Measurements from ENCODE around the gene VSTM4. TPM values are rescaled to one million over a fixed set of nuclear protein-coding genes. Genes with fewer than 3 reads are reported as not detected.

The VSTM4 gene
- total and polyA plus RNA-seq, 4 donors, result 2.9 to 49.4 (median 7.2) TPM

GRCh38 chr10:49135575-49136313 is 20.4 kb upstream of the VSTM4 start:
- no peaks in the 10 kb centered on the region for H3K36me3 ChIP-seq (ENCODE audit: control insufficient read depth in 4 of 4, insufficient read depth in 4 of 4, low read length in 4 of 4)
- 45 to 50% methylated on average over 9 of the region's 9 CpGs for WGBS, 2 donors
- H3K9ac ChIP-seq (ENCODE audit: insufficient read depth in 1 of 2, low read length in 2 of 2), result peak overlapping the region in 1 of 2 donors; percentile 14
- DNase-seq (peak; percentile 53 to 96 (median 92)), ATAC-seq (ENCODE audit: insufficient read depth, low FRiP score) (no peak)
- H3K4me1 ChIP-seq (ENCODE audit: control insufficient read depth in 5 of 5, insufficient read depth in 5 of 5, low read length in 5 of 5), result peaks cover 0 to 56% (median 5%) of the 10 kb centered on the region in 5 donors
- H3K27ac ChIP-seq (ENCODE audit: low read depth in 1 of 2, low read length in 1 of 2), result no peak overlapping the region
- no peak for TF ChIP-seq CTCF (IDR thresholded peaks at IDR 0.05; ENCODE audit: control extremely low read depth, extremely low read depth)
- H3K4me3 ChIP-seq, result no peak overlapping the region
- H3K27me3 ChIP-seq (ENCODE audit: control insufficient read depth in 3 of 3, insufficient read depth in 3 of 3, low read length in 2 of 3), result no peaks in the 10 kb centered on the region
- H3K9me3 ChIP-seq (ENCODE audit: control insufficient read depth in 4 of 4, insufficient read depth in 3 of 4, low read length in 3 of 4), result no peaks in the 10 kb centered on the region

- TF ChIP-seq CTCF (IDR thresholded peaks at IDR 0.05; ENCODE audit: control extremely low read depth, extremely low read depth), result no peak
- H3K9ac ChIP-seq (ENCODE audit: insufficient read depth in 1 of 2, low read length in 2 of 2), result no peak overlapping the region
- 45 to 54% methylated on average over 3 of the region's 3 CpGs for WGBS, 2 donors
- ATAC-seq (ENCODE audit: insufficient read depth, low FRiP score) (no peak), DNase-seq (no peak)
- H3K36me3 ChIP-seq (ENCODE audit: control insufficient read depth in 4 of 4, insufficient read depth in 4 of 4, low read length in 4 of 4), result no peaks in the 10 kb centered on the region
- H3K9me3 ChIP-seq (ENCODE audit: control insufficient read depth in 4 of 4, insufficient read depth in 3 of 4, low read length in 3 of 4), result no peaks in the 10 kb centered on the region
- no peak overlapping the region for H3K27ac ChIP-seq (ENCODE audit: low read depth in 1 of 2, low read length in 1 of 2)
- H3K27me3 ChIP-seq (ENCODE audit: control insufficient read depth in 3 of 3, insufficient read depth in 3 of 3, low read length in 2 of 3), result no peaks in the 10 kb centered on the region
- H3K4me1 ChIP-seq (ENCODE audit: control insufficient read depth in 5 of 5, insufficient read depth in 5 of 5, low read length in 5 of 5), result peaks cover 0 to 42% (median 2%) of the 10 kb centered on the region in 5 donors
- no peak overlapping the region for H3K4me3 ChIP-seq
These were observed 19.0 kb upstream of the VSTM4 start for GRCh38 chr10:49134327-49134726.

GRCh38 chr10:49133706-49134248 is 18.5 kb upstream of the VSTM4 start, which contains the start of gene FAM170B:
FAM170B (minus strand) TSS chr10:49134021; CDS start chr10:49133918, 103 bp downstream.
- Histone ChIP-seq H3K4me3 (no peak within 1 kb of the TSS), H3K9me3 (ENCODE audit: control insufficient read depth in 4 of 4, insufficient read depth in 3 of 4, low read length in 3 of 4) (no peaks in the 10 kb centered on the region), H3K36me3 (ENCODE audit: control insufficient read depth in 4 of 4, insufficient read depth in 4 of 4, low read length in 4 of 4) (no peaks in the 10 kb centered on the region), H3K4me1 (ENCODE audit: control insufficient read depth in 5 of 5, insufficient read depth in 5 of 5, low read length in 5 of 5) (peaks cover 0 to 36% (median 2%) of the 10 kb centered on the region in 5 donors), H3K27me3 (ENCODE audit: control insufficient read depth in 3 of 3, insufficient read depth in 3 of 3, low read length in 2 of 3) (no peaks in the 10 kb centered on the region), H3K27ac (ENCODE audit: low read depth in 1 of 2, low read length in 1 of 2) (no peak within 1 kb of the TSS), H3K9ac (ENCODE audit: insufficient read depth in 1 of 2, low read length in 2 of 2) (peak within 1 kb of the TSS in 1 of 2 donors; percentile 26)
- TF ChIP-seq CTCF (IDR thresholded peaks at IDR 0.05; ENCODE audit: control extremely low read depth, extremely low read depth), result no peak
- 78 to 91% methylated on average over 5 of the region's 5 CpGs for WGBS, 2 donors
- ATAC-seq (ENCODE audit: insufficient read depth, low FRiP score) (no peak), DNase-seq (no peak)
